ENCODE results near the gene GNB5.
"Not testable (repeated sequence)": the region's sequence is repeated elsewhere in the genome, so short reads cannot be mapped to it uniquely, and the experiment has no call there.

The GNB5 gene

DNA sequence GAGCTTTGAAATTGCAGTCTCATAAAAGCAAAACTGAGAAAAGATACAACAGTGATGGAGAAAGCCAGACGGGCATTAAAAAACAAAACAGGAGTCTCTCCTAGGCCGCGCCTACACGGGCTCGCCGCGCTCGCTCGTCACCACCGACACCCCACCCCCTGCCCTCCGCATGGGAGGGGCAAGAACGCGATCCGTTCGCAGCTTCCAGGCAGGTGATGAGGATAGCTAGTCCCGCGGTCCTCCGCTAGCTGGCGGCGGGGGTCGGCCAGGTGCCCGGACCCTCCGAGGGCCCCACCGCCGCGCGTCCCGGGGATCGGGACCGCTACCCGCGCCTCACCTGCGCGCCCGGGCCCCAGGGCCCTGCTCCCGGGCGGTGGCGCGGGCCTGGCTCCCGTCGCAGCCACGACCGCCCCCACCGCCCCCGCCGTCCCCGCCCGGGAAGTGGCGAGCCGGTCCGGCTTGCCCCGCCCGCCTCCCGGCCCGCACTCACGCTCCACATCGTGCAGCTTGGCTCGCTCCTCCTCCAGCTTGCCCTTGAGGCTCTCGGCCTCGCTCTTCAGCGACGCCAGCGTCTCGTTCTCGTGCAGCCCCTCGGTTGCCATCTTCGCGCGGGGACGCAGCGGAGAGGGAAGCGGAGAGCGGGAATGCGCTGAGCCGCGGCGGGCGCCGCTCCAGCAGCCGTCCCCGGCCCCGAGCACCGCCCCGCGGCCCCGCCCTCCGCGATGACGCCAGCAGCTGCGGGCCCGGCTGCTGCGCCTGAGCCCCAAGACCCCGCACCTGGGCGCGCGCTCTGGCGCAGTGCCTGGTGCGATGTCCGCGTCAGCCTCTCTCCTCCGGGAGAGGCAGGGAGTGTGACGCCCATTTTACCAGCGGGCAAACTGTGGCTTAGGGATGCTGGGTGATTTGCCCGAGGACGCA lies 11.7 kb downstream of the GNB5 start:
- H3K4me3 ChIP-seq (ENCODE audit: control insufficient read depth, low read depth, low read length) = peak overlapping the region; percentile 83
- no peak for DNase-seq (ENCODE audit: low read depth)
- no peak for TF ChIP-seq CTCF (IDR thresholded peaks at IDR 0.05; ENCODE audit: control insufficient read depth, insufficient read depth, low read depth, low read length, missing control alignments)

DNA sequence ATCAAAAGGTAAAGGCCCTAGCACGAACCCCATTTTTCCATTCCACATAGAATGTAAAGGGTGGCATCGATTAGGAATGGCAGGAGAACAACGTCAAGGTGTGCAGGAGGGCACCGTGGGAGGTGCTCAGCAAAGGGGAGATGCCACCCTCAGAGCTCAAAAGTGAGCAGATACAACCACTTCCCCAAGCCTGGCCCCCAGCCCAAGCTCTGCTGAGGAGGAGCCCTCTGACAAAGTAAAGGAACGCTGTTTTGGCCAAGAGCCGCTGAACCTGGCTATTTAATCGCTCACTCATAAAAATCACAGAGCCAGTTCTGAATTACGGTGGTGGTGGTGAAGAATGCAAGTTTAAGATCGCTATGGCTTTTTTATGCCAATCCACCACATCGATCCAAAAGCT lies 12.4 kb downstream of the GNB5 start:
- no peak for TF ChIP-seq CTCF (IDR thresholded peaks at IDR 0.05; ENCODE audit: control insufficient read depth, insufficient read depth, low read depth, low read length, missing control alignments)
- DNase-seq (ENCODE audit: low read depth) = no peak
- H3K4me3 ChIP-seq (ENCODE audit: control insufficient read depth, low read depth, low read length) = peak overlapping the region; percentile 83

DNA sequence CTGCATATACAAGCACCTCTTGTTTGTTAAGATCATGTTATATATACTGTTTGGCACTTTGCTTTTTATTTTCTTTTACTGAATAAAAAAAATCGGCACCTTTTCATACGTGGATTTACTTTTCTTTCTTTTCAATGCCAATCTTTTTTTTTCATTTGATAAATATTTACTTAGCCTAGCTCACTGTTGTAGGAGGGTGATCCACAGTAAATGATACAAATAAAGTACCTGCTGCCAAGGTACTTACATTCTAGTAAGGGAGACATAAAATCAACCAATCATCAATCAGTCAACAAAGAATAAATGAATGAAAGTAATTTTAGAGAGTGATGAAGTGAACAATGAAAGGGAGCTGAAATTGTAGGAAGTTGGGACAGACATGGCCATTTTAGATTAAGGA lies 18.3 kb downstream of the GNB5 start:
- DNase-seq (ENCODE audit: low read depth) = no peak
- TF ChIP-seq CTCF (IDR thresholded peaks at IDR 0.05; ENCODE audit: control insufficient read depth, insufficient read depth, low read depth, low read length, missing control alignments) = no peak
- no peak overlapping the region for H3K4me3 ChIP-seq (ENCODE audit: control insufficient read depth, low read depth, low read length)

GRCh38 chr15:52171807-52172206 lies 19.4 kb downstream of the GNB5 start:
- DNase-seq (ENCODE audit: low read depth) = no peak
- no peak for TF ChIP-seq CTCF (IDR thresholded peaks at IDR 0.05; ENCODE audit: control insufficient read depth, insufficient read depth, low read depth, low read length, missing control alignments)
- H3K4me3 ChIP-seq (ENCODE audit: control insufficient read depth, low read depth, low read length) = no peak overlapping the region

DNA sequence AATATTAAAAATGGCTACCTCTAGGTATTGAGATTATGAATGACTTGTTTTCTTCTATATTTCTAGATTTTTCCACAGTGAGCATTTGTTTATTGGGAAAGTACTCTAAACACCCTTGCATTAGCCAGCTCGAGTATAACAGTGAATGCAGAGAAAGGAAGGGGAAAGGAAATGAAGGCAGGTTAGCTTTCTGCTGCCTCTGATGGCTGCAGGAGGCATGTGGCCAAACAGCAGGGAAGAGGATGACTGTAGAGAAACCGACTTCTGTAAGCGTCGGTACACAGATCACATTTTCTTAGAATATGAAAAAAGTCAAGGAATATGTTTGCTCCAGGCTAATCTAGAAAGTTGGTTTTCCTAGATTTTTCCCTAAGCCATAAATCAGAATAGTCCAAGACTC lies 19.8 kb downstream of the GNB5 start:
- no peak overlapping the region for H3K4me3 ChIP-seq (ENCODE audit: control insufficient read depth, low read depth, low read length)
- no peak for DNase-seq (ENCODE audit: low read depth)
- no peak for TF ChIP-seq CTCF (IDR thresholded peaks at IDR 0.05; ENCODE audit: control insufficient read depth, insufficient read depth, low read depth, low read length, missing control alignments)

GRCh38 chr15:52170199-52170598 lies 21.0 kb downstream of the GNB5 start:
- not testable (repeated sequence) for H3K4me3 ChIP-seq (ENCODE audit: control insufficient read depth, low read depth, low read length); DNase-seq (ENCODE audit: low read depth)

GRCh38 chr15:52165494-52166131 lies 25.6 kb downstream of the GNB5 start:
- not testable (repeated sequence) for H3K4me3 ChIP-seq (ENCODE audit: control insufficient read depth, low read depth, low read length); DNase-seq (ENCODE audit: low read depth)
